HG03095 (cell line): ENCODE measurements around the gene DOCK6.
"Not testable (repeated sequence)": the region's sequence is repeated elsewhere in the genome, so short reads cannot be mapped to it uniquely, and the experiment has no call there.

Source experiments
- ATAC-seq: cut with Tn5 transposase; IDR thresholded peaks from one replicate; pipeline ENCODE4 v1.9.1; 2021; ENCODE audit warnings: moderate library complexity; ENCODE audit not compliant: unreplicated experiment

DOCK6 gene

GRCh38 chr19:11198175-11198534 is 64.2 kb downstream of the DOCK6 start:
- ATAC-seq = no peak

GRCh38 chr19:11197291-11198174 is 64.8 kb downstream of the DOCK6 start, which contains the start of gene KANK2:
Gene KANK2 (minus strand): TSS chr19:11197545. CDS start chr19:11194511, 3,034 bp downstream.
- no peak for ATAC-seq

DNA sequence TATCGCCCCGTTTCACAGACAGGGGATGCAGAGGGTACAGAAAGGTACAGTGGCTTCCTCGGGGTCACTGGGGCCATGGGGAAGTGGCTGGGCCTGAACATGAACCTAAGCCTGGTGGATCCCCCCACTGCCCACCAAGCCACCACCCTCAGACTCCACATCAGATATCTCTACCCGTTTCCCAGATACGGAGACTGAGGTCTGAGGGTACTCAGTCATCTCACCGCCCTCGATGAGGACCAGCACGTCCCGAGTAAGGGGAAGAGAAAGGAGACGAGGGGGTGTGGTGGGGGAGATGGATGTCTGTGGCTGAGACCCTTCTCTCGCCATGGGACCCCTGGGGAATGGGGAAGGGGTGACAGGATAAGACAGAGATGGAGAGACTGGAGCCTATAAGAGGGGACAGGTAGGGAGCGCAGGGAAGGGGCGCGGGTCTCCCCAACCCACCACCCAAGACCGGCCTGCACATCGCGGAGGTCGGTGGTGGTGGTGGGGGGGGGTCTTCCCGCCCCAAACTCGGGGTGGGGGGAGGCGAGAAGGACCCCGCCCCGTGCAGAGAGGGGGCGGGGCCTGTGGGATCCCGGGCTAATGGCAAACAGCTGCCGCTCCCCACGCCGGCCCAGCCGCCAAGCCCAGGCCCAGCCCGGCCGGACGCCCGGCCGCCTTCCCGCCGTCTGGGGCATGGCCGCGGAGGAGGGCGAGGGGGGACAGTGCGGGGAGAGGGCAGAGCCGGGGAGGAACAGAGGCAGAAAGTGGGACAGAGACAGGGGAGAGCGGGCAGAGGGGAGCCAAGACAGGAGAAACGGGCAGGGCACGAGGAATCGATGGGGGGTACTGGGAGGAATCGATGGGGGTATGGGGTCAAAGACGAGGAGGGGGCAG is 65.7 kb downstream of the DOCK6 start:
- ATAC-seq = no peak

GRCh38 chr19:11195681-11196080 is 66.6 kb downstream of the DOCK6 start:
- ATAC-seq = no peak

GRCh38 chr19:11194656-11195558 is 67.4 kb downstream of the DOCK6 start:
- ATAC-seq = no peak

DNA sequence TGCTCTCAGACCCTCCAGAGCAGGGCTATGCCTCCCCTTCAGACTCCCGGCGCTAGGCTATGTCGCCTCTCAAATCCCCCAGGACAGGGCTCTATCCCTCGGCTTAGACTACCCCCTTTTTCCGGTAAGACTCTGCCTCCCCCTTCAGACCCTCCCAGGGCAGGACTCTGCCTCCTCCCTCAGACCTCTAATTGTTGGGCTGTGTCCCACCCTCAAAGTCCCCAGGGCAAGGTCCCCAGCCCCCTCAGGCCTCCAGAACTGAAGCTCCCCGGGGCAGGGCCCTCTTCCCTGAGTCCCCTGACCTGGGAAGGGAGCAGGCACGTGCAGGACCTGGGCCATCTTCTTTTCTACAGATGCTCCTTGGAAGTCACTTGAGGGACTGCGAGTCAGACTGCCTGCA is 68.2 kb downstream of the DOCK6 start:
- ATAC-seq = no peak

GRCh38 chr19:11192957-11193939 is 69.1 kb downstream of the DOCK6 start:
- no peak for ATAC-seq

GRCh38 chr19:11191934-11192333 is 70.4 kb downstream of the DOCK6 start:
- no peak for ATAC-seq

GRCh38 chr19:11191273-11191755 is 71.0 kb downstream of the DOCK6 start:
- ATAC-seq = no peak

GRCh38 chr19:11190501-11190900 is 71.8 kb downstream of the DOCK6 start:
- ATAC-seq = no peak

GRCh38 chr19:11187441-11187840 is 74.9 kb downstream of the DOCK6 start:
- no peak for ATAC-seq

GRCh38 chr19:11182994-11183393 is 79.3 kb downstream of the DOCK6 start:
- no peak for ATAC-seq

DNA sequence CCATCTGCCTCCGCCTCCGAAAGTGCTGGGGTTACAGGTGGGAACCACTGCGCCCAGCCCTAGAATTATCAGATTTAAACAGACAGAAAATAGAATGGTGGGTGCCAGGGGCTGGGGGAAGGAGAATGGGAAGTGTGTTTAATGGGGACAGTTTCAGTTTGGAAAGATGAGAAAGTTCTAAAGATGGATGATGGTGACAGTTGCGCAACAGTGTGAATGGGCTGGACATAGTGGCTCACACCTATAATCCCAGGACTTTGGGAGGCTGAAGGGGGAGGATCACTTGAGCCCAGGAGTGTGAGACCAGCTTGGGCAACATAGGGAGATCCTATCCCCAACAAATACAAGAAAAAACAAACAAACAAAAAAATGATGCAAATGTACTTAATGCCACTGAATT is 80.8 kb downstream of the DOCK6 start:
- no peak for ATAC-seq

- not testable (repeated sequence) for ATAC-seq
Measured at GRCh38 chr19:11180975-11181374, 81.3 kb downstream of the DOCK6 start.

DNA sequence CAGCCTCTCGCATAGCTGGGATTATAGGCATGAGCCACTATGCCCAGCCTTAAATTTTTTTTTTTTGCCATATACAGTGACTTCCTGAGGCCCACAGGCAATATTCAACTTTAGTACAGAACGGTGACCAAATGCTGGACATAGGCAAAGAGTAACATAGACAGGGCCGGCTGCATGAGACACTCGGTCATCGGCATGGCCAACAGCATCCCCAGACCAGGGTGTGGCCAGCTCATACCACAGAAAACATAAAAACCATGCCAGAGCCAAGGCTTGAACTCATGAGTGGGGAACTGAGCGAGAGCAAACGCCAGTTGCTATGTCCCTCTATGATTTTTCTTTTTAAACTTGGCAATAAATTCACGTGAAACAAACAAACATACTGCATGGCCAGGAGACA is 82.0 kb downstream of the DOCK6 start:
- ATAC-seq = no peak

DNA sequence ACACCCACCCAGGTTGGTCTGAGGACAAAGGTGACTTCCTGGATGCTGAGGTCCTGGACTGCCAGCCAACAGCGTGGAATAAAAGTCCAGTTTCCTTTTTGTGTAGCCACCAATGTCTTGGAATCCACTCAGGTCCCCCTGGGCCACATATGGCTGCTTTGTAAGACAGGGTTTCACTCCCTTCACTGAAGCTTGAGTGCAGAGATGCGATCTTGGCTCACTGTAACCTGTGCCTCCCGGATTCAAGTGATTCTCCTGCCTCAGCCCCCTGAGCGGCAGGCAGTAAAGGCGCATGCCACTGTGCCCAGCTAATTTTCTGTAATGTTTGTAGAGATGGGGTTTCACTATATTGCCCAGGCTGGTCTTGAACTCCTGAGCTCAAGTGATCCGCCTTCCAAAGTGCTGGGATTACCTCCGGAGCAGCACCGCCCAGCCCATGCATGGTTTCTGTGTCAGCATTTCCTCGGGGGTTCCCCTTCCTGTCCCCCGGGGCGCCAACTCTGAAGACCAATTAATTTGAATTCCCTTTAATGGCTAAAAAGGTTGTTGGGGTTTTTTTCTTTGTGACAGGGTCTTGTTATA is 82.5 kb downstream of the DOCK6 start:
- no peak for ATAC-seq

DNA sequence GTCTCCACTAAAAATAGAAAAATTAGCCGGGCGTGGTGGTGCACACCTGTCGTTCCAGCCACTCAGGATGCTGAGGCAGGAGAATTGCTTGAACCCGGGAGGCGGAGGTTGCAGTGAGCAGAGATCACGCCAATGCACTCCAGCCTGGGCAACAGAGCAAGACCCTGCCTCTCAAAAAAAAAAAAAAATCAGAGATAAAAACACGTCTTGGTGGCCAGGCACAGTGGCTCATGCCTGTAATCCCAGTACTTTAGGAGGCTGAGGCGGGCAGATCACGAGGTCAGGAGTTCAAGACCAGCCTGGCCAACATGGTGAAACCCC is 83.2 kb downstream of the DOCK6 start:
- ATAC-seq = not testable (repeated sequence)

- no peak for ATAC-seq
Measured at GRCh38 chr19:11177592-11177991, 84.7 kb downstream of the DOCK6 start.

- no peak for ATAC-seq
Measured at GRCh38 chr19:11176466-11177193, 85.7 kb downstream of the DOCK6 start.
